Stimulated activated CD8-positive, alpha-beta memory T cell treated with anti-CD3 and anti-CD28 coated beads, Interleukin-15, amount 100 ng/mL, for 24 hours (primary cell): ENCODE data around the gene HYAL1.
"Not testable (repeated sequence)": the region's sequence is repeated elsewhere in the genome, so short reads cannot be mapped to it uniquely, and the experiment has no call there.

Experiments used
- DNase-seq: peaks from one replicate; pipeline ENCODE4 v3.0.0-alpha.2; 2020; ENCODE audit warnings: low read depth

Gene HYAL1

DNA sequence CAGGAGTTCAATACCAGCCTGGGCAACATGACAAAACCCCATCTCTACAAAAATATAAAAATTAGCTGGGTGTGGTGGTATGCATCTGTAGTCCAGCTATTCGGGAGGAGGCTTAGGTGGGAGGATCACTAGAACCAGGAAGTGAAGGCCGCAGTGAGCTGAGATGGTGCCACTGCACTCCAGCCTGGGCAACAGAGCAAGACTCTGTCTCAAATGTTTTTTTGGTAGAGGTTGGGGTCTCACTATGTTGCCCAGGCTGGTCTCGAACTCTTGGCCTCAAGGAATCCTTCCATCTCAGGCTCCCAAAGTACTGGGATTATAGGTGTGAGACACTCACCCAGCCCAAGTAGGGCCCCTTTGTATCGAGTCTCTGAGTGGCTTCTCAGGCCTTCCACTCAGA, 9.3 kb downstream of the HYAL1 start:
- no peak for DNase-seq

DNA sequence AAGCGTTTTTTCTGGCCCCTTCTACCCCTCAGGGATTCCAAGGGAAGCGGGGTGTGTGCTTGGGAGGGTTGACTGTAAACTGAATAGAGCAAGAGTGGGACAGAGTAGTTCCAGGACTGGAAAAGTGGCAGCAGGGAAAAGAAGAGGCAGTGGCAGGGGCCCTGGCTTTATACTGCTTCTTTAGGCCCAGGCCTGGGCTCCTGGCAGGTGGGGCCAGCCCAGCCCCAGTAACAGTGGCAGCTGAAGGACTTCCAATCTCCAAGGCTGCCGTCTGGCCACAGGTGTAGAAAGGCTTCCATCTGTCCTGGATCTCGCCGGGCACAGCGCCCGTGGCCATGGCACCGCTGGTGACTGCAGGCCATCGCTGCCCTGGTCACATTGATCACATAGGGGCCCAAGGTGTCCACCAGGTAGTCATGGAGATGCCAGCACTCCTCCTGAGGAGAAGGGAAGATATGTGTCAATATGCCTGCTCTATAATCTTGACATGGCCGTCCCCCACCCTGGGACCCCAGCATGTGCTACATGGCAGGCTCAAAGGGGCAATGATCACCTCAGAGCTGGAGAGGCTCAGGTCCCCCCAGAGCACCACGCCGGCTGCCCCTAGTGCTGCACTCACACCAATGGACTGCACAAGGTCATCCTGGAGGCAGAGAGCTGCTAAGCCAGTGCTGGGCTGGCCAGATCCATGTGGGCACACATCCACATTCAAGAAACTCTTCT, 10.1 kb downstream of the HYAL1 start:
- no peak for DNase-seq

DNA sequence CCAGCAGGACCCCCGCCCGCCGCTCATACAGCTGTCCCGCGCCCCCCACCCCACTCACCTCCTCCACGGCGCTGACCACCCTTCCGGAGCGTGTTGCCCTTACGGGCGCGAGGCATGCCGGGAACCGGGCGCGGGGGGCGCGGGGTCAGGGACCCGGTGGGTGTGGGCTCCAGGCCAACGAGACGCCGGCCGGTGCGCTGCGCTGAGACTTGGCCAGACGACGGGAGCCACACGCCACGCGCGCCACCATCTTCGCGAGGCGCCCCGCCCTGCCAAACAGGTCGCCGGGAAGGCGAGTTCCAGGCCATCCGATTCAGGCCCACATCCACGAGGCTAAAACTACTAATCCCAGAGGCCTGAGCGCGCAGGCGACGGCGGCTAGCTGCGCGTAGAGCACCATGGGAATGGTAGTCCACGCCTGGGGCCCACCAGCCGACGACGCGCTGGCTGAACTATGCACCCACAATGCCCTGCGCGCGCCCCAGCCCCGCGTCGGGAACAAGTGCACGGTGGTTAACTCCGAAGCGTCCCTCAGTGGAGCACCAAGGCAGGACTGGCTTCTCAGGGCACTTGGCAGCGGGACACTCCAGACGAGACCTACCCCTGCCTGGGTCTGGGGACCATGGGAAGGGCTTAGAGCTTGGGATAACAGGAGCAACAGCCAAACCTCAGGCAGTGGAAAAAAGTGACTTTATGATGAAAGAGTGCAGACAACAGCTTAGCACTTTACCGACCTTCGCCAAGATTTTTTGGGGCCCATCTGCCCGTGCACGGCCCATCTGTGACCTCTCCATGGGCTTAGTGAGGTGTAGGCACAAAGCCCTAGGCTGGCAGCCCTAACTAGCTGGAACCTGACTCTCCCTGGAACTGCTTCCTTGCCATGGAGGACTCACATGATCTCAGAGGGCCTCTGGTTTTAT, 11.0 kb downstream of the HYAL1 start, which contains the start of gene IFRD2:
TSS of gene IFRD2 (minus strand) at position 271 of the 920 bp plus-strand sequence. CDS start at position 116, 155 bp downstream.
- peak; percentile 75 for DNase-seq

DNA sequence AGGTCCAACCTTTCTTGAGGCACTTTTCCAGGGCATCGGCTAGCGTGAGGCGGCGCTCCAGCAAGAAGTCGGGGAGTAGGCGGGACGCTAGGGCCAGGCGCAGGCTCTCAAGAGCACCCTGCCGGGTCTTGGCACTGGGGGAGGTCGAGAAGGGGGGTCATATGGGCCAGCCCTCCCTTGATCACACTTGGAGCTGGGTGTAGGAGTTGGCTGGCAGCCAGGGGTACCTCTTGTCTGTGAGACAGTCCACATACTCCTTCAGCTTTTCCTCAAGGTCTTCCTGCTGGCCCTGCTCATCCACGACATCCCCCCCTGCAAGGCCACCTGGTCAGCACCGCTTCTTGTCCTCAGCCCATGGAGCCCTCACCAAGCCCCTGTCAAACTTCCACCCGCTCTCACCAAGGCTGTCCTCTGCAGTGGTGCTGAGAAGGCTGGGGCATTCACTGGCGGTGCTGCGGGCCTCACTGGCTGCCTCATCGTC, 13.2 kb downstream of the HYAL1 start:
- no peak for DNase-seq

DNA sequence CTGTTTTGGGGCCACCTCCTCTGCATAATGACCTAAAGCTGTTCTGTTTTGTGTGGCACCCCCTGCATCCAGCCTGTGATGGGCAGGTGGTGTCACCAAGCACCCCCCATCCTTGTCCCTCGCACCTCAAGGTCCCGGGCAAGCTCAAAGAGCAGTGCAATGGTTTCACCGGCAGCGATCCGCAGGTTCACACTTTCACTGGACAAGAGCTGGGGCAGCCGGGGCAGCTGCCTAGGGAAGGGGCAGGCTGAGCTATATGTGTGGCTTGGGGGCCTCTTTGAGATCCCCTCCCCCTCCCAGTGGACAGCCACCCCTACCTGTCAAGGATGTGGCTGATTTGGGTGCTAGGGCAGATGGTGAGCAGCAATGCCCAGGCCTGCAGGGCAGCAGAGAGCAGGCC, 14.2 kb downstream of the HYAL1 start:
- DNase-seq, result no peak

DNA sequence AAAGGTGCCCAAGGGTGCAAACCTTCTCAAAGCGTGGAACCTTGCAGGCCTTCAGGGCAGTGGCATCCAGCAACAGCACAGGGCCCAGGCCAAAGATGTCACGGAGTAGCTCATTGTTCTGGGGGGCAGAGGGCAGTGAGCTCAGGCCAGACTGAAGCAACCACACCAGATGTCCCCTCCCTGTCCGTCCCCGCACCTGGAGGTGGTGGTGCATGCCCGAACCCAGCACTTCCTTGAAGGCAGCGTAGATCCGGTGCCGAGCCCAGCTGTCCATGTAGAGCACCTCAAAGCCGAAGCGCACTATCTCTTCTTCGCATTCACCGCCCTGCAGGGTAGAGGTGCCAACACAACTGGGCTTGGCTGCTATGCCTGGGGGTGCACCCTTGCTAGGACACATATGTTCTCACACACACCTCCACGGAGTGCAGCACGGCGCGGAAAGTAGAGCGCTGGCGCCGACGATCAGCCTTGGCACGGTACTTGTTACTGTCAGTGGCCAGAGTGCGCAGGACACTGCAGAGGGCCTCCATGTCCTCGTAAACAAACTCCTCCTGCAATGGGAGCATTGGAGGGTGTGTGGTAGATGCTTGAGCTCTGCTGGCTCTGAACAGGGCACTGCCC, 14.9 kb downstream of the HYAL1 start:
- DNase-seq, result no peak

DNA sequence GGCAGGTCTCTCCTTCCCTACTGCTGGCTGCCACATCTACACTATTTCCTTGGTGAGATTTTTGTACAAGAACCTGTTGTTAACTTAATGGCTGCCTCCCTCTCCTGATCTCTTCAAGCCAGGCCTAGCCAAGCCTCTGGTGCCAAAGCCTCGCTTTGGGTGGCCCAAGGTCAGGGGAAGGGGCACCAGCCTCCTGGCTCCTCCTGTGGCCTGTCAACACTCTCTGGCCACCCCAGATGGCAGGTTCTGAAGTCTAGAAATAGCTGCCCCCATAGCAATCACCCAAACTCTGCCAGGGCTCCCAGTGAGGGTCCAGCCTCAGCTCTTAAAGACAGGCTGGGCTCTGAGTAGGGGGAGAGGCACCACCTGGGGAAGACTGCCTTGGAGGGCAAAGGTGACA, 16.1 kb downstream of the HYAL1 start:
- no peak for DNase-seq

DNA sequence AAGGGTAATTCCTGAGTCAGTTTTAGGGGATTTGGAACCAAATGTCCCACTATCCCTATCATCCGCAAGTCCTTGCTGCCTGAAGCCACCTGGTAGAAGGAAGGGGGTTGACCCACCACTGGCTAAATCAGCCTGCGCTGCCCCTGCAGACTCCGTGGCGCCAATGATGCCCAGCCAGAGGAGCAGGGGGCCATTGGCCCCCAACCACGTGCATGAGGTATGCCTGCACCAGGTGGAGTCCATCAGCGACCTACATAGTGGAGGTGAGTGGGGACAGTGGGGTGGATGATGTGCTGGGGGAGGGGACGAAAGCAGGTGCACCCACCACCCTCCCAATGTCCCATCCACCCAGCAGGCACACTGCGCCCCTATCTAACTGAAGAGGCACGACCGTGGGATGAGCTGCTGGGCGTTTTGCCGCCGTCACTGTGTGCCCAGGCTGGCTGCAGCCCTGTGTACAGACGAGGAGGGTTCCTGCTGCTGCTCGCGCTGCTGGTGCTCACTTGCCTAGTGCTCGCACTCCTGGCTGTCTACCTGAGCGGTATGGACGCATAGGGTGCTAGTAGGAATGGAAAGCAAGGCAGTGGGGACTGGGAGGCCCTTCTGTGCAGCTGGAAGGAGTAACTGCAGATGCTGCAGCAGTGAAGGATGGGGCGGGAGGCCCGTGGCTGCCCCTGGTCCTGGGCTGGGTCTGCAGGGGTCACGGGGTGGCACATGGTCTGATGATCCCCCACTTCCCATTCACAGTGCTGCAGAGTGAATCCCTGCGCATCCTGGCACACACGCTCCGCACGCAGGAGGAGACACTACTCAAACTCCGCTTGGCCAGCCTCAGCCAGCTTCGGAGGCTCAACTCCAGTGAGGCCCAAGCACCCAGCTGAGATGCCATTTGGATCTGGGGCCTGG, 16.8 kb downstream of the HYAL1 start:
- DNase-seq, result no peak

DNA sequence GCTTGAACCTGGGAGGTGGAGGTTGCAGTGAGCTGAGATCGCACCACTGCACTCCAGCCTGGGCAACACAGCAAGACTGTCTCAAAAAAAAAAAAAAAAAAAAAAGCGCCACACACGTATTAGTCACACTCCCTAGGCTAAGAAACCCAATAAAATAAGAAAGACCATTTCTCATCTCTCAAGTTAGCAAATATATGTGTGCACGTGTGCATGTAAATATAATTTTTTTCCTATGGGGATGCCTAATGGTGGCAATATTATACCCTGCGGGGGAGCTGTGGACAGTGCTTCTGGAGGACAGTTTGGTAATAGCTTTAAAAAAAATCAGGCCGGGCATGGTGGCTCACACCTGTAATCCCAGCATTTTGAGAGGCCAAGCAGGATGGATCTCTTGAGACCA, 19.3 kb downstream of the HYAL1 start:
- not testable (repeated sequence) for DNase-seq

DNA sequence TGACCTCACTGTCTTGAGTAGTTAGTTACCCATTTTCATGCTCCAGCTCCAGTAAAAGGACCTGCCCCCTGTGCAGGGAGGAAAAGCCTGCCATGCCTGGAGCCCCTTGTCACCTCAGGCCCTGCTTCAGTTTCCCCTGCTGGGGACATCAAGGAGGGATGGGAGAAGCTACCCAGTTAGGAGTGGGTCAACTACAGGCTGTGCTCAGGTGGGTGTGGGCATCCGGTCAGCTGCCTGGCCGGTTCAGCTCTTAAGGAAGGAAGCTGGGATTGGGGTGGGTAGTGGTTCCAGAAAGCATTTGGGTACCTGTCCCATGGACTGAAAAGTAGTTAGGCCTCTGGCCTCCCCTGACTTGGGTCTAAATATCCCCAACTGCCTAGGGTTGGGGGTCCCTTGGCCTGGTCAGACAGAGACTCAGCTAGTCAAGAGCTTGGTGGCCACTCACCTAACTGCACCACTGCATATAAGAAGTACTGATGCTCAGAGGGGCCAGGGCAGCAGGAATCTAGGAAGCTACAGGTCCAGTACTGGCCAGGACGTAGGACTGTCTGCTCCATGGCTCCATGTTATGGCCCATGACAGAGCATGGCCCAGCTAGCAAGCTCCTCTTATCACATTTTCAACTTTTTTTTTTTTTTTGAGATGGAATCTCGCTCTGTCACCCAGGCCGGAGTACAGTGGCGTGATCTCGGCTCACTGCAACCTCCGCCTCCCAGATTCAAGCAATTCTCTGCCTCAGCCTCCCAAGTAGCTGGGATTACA, 23.9 kb downstream of the HYAL1 start:
- no peak for DNase-seq

DNA sequence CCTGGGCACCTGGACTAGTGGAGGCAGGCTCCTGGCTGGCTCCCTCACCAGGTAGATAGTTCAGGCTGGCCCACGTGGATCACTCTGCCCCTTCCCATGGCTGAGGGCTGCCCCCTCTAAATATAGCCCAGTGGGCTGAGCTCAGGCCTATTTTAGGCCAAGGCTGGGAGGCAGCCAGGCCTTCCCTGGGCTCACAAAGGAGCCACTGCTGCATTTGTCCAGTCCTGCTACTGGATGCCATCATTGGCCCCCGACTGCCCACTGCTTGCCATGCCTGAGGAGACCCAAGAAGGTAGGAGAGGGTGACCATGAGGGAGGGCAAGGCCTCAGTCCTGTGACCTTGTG, 24.5 kb downstream of the HYAL1 start, which contains the start of gene LSMEM2:
TSS of gene LSMEM2 (plus strand) at position 208 of the 345 bp plus-strand sequence. CDS start at position 235, 27 bp downstream.
- DNase-seq, result no peak

DNA sequence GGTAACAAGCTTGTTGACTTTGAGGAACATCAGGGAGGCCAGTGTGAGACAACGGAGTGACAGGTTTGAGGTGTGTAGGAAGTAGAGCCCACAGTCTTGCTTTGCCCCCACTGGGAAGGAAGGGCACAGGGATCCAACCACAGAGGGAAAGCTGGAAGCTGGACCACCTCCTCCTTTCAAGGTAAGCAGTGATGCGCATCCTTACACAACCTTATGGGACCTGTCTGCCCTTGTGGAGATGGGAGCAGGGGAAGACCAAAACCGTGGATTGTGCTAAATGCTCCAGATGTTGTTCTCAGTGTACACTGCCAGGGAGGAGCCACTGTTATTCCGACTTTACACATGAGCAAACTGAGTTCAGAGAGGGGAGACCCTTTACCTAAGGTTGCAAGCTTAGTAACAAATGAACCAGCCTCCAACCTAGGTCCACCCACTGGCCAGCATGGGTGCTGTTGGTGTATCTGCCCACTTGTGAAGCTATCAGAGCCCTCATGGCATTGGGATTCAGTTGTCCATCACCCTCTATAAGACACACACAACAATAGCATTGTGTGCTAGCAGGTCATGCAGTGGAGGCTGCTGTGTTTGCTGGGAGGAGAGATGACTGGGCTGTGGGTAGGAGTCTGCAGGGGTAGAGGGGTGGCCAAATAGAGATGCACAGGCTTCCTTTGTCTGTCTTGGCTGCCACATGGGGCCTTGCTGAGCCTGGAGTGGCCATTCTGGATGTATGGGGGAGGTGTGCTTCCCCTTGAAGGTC, 25.1 kb downstream of the HYAL1 start:
- DNase-seq, result no peak

DNA sequence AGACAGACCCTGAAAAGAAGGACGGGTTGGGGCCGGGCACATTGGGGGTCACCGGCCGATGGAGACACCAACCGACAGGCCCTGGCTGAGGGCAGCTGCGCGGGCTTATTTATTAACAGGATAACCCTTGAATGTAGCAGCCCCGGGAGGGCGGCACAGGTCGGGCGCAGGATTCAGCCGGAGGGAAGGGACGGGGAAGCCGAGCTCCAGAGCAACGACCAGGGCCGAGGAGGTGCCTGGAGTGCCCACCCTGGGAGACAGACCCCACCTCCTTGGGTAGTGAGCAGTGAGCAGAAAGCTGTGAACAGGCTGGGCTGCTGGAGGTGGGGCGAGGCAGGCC, 26.6 kb downstream of the HYAL1 start:
- no peak for DNase-seq

DNA sequence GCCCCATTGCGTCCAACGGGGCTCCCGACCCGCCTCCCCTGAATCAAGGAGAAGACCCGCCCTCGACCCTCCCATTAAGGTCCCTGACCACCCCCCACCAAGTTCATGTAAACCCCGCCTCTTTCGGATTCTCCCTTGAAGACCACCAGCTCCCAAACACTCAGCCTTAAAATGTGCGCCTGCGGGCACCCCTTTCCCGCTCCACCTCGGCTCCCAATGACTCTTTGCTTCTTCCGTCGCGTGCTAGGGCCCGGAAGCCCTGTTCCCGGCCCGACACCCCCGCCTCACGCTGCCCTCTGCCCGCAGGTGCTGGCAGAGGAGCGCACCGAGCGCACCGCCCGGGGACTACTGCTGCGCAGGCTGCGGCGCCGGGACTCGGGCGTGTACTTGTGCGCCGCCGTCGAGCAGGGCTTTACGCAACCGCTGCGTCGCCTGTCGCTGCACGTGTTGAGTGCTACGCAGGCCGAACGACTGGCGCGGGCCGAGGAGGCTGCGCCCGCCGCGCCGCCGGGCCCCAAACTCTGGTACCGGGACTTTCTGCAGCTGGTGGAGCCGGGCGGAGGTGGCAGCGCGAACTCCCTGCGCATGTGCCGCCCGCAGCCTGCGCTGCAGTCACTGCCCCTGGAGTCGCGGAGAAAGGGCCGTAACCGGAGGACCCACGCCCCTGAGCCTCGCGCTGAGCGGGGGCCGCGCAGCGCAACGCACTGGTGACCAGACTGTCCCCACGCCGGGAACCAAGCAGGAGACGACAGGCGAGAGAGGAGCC, 27.2 kb downstream of the HYAL1 start:
- no peak for DNase-seq

DNA sequence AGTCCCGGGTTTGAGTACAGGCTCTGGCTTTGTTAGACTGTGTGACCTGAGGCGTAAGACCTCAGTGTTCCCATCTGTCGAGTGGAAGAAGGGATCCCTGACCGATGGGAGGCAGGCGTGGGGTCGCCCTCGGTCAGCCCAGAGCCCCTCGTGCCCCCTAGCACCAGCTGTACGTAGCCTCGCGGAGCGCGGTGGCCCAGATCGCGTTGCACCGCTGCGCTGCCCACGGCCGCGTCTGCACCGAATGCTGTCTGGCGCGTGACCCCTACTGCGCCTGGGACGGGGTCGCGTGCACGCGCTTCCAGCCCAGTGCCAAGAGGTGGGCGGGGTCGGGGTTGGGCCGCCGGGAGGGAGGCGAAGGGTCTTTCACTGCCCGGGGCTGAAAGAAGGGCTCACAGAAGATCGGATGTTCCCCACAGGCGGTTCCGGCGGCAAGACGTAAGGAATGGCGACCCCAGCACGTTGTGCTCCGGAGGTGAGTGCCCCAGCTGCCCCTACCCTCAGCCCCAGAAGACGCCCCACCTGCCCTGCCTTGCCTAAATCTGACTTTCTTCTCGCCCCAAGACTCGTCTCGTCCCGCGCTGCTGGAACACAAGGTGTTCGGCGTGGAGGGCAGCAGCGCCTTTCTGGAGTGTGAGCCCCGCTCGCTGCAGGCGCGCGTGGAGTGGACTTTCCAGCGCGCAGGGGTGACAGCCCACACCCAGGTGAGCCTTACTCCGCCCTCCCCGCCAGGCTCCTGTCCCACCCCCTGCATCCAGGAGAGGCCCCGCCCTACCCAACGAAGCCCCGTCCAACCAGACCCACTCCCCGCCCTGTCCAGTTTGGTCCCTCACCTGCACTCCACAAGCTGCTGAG, 28.0 kb downstream of the HYAL1 start:
- DNase-seq, result no peak

DNA sequence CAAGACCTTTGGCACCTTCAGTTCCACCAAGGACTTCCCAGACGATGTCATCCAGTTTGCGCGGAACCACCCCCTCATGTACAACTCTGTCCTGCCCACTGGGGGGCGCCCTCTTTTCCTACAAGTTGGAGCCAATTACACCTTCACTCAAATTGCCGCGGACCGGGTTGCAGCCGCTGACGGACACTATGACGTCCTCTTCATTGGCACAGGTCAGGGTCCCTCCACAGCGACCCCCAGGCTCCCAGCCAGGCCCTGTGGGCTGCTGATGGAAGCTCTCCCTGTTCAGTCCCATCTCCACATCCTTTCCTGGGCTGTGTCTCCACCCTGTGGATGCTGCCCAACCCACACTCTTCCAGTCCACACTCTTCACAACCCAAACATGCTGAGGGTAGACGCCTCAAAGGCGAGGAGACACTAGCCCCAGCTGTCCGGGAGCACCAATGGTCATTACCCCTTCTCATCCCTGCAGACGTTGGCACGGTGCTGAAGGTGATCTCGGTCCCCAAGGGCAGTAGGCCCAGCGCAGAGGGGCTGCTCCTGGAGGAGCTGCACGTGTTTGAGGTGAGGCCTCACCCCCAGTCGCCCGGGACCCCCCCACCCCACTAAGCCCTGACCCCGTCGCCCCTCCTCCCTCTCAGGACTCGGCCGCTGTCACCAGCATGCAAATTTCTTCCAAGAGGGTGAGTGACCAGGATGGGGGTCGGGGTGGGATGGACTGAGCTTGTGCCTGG, 28.8 kb downstream of the HYAL1 start:
- peak; percentile 47 for DNase-seq

DNA sequence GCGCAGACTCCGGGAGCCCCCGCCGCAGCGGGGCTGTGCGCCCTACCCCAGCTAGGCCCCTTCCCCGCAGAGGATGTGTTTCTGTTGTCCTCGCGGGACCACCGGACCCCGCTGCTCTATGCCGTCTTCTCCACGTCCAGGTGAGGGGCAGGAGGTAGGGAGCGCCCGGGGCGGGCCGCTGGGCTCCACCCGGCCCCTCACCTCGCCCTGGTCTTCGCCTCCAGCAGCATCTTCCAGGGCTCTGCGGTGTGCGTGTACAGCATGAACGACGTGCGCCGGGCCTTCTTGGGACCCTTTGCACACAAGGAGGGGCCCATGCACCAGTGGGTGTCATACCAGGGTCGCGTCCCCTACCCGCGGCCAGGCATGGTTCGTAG, 29.7 kb downstream of the HYAL1 start:
- no peak for DNase-seq
